Nephron (organoid): Measurements from ENCODE around the gene LEPROT.
"Not testable (repeated sequence)": the region's sequence is repeated elsewhere in the genome, so short reads cannot be mapped to it uniquely, and the experiment has no call there.

ENCODE experiments used
- H3K27ac Mint-ChIP-seq, 3 experiments: 2 replicates each; pipeline ENCODE4 v1.8.0; 2020; ENCODE audit warnings: mixed read lengths in 3 of 3, mild to moderate bottlenecking in 2 of 3, moderate library complexity in 1 of 3
- H3K27me3 Mint-ChIP-seq: 2 replicates; pipeline ENCODE4 v1.8.0; 2021; ENCODE audit warnings: low read depth, mild to moderate bottlenecking, moderate library complexity, mixed read lengths
- H3K36me3 Mint-ChIP-seq: 2 replicates; pipeline ENCODE4 v1.8.0; 2020; ENCODE audit warnings: low read depth, mixed read lengths
- H3K4me1 Mint-ChIP-seq: 2 replicates; pipeline ENCODE4 v1.8.0; 2020; ENCODE audit warnings: mixed read lengths
- H3K4me3 Mint-ChIP-seq, 3 experiments: 2 replicates each; pipeline ENCODE4 v1.8.0; 2020; ENCODE audit warnings: mild to moderate bottlenecking in 3 of 3, mixed read lengths in 3 of 3, moderate library complexity in 2 of 3
- H3K9me3 Mint-ChIP-seq: 2 replicates; pipeline ENCODE4 v1.8.0; 2020; ENCODE audit warnings: mixed read lengths
- CTCF ChIP-seq, 3 experiments: fragments of 200-600 bp; sonication (generic); IDR thresholded peaks; one replicate each; pipeline ENCODE4 v1.5.0; 2021; ENCODE audit warnings: antibody characterized with exemption in 3 of 3; ENCODE audit not compliant: unreplicated experiment in 3 of 3

LEPROT gene, protein sequence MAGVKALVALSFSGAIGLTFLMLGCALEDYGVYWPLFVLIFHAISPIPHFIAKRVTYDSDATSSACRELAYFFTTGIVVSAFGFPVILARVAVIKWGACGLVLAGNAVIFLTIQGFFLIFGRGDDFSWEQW

DNA sequence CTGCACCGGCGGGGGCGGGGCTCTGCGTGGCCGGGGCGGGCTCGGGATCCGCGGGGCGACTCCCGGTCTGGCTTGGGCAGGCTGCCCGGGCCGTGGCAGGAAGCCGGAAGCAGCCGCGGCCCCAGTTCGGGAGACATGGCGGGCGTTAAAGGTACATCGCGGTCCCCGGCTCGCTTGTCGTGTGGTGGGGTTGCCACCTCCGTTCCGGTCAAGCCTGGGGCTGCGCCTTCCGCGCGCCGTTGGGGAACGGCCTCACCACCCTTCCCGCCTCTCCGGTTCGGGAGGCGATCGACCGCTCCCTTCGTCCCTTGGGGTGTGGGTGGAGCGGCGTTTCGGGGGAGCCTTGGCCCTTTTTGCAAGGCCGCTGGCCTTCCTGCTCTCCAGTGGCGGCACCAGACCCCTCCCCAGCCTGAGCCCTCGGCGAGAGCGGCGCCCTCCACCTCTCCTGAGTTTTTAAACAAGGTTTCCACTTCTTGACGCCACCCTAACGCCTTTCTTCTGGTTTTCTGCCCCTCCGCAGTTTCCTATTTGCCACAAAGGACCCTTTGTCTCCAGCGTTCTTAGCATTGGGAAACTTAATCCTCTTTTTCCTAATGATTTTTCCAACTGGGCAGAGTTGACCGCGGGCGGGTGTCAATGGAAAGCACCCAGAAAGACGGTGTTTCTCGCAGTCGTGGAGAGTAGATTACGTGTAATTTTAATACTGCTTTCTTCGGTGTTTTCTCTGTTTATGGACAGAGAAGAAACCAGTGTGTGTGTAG, at the start of gene LEPROT, which contains the start of gene LEPR:
Gene LEPROT, plus strand, starts transcription at position 79 of the 761 bp plus-strand sequence. Its CDS starts 57 bp downstream, at position 136.
Gene LEPR, plus strand, starts transcription at position 79 of the 761 bp plus-strand sequence. CDS start 144,898 bp downstream, outside the sequence.
- Mint-ChIP-seq H3K27ac (peak within 1 kb of the TSS in 1 of 3 experiments; percentile 95), H3K9me3 (no peaks in the 10 kb centered on the region), H3K36me3 (peaks cover 17% of the 10 kb centered on the region), H3K4me3 (peak within 1 kb of the TSS in 1 of 3 experiments; percentile 92), H3K27me3 (peaks cover 5% of the 10 kb centered on the region), H3K4me1 (peaks cover 3% of the 10 kb centered on the region)
- TF ChIP-seq CTCF (IDR thresholded peaks at IDR 0.05; ENCODE audit: unreplicated experiment in 3 of 3) = no peak

GRCh38 chr1:65371544-65371943, 48.9 kb upstream of the LEPROT start:
- Mint-ChIP-seq H3K27ac (no peak overlapping the region), H3K9me3 (no peaks in the 10 kb centered on the region), H3K36me3 (no peaks in the 10 kb centered on the region), H3K4me3 (no peak overlapping the region), H3K4me1 (no peaks in the 10 kb centered on the region), H3K27me3 (no peaks in the 10 kb centered on the region)
- TF ChIP-seq CTCF (IDR thresholded peaks at IDR 0.05; ENCODE audit: unreplicated experiment in 3 of 3) = no peak

DNA sequence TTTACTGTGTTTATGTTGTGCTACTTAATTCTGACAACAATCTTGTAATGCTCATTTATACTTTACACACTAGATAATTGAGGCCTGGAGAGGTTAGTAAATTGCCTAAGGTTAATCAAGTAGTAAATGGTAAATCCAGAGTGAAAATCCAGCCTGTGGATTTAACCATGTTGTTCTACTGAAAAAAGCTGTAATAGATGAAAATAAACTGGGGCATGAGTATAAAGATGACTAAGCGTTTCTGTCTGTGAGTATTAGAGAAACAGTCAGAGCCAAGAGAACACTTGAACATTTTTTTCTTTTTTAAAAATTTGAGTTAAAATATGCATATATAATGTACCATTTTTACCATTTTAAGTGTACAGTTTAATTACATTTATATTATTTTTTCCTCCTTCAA, 47.9 kb upstream of the LEPROT start:
- Mint-ChIP-seq H3K36me3 (no peaks in the 10 kb centered on the region), H3K9me3 (no peaks in the 10 kb centered on the region), H3K4me1 (no peaks in the 10 kb centered on the region), H3K27me3 (no peaks in the 10 kb centered on the region), H3K4me3 (no peak overlapping the region), H3K27ac (no peak overlapping the region)
- no peak for TF ChIP-seq CTCF (IDR thresholded peaks at IDR 0.05; ENCODE audit: unreplicated experiment in 3 of 3)

DNA sequence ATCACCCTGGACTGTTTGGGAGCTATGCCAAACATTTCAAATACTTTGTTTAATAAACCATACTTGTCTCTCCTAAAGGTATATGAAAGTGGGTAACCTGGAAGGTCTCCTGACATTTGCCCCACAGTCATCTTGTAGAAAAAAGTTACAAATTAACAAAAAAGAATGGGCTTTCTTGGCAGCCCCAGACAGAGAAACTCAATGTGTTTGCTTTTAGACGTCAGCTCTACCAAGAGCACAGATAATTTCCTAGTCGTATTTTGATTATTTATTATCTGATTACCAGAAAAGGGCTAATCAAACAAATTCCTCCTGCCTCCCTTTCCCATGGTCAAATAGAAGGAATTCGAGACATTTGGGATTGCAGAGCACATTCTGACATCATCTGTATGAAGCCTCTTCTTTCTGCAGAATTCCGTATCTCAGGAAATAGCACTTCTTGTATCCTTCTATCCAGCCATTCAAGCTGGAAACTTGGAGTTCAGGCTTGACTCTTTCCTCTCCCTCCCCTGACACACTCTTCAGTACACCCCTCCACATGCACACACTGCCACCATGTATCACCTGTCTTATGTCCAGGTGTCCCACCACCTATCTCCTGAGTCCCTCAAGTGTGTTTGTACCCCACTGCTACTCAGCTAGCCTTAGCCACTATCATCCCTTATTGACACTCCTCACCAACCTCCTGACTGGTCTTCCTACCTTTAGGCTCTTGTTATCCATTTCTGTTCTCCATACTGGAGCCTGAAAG, 42.8 kb upstream of the LEPROT start:
- peaks cover 5% of the 10 kb centered on the region for H3K36me3 Mint-ChIP-seq
- no peaks in the 10 kb centered on the region for H3K4me1 Mint-ChIP-seq
- H3K27me3 Mint-ChIP-seq = no peaks in the 10 kb centered on the region
- H3K9me3 Mint-ChIP-seq = no peaks in the 10 kb centered on the region
- no peak overlapping the region for H3K27ac Mint-ChIP-seq
- no peak overlapping the region for H3K4me3 Mint-ChIP-seq
- TF ChIP-seq CTCF (IDR thresholded peaks at IDR 0.05; ENCODE audit: unreplicated experiment in 3 of 3) = no peak

GRCh38 chr1:65378247-65378946, 42.1 kb upstream of the LEPROT start:
- no peak for TF ChIP-seq CTCF (IDR thresholded peaks at IDR 0.05; ENCODE audit: unreplicated experiment in 3 of 3)
- Mint-ChIP-seq H3K36me3 (peaks cover 8% of the 10 kb centered on the region), H3K9me3 (no peaks in the 10 kb centered on the region), H3K27ac (no peak overlapping the region), H3K4me3 (no peak overlapping the region), H3K27me3 (no peaks in the 10 kb centered on the region), H3K4me1 (no peaks in the 10 kb centered on the region)

GRCh38 chr1:65384426-65384825, 36.0 kb upstream of the LEPROT start:
- peaks cover 19% of the 10 kb centered on the region for H3K36me3 Mint-ChIP-seq
- H3K27me3 Mint-ChIP-seq, H3K9me3 Mint-ChIP-seq, H3K27ac Mint-ChIP-seq, H3K4me3 Mint-ChIP-seq, H3K4me1 Mint-ChIP-seq: not testable (repeated sequence)
